Mesenchymal stem cell (in vitro differentiated cells and primary cell): ENCODE results near the gene FAM234B.
A peak's percentile ranks its signal among the peaks of the same experiment; 100 is the strongest.
"Not testable (repeated sequence)": the region's sequence is repeated elsewhere in the genome, so short reads cannot be mapped to it uniquely, and the experiment has no call there.

Experiments used
- DNase-seq: peaks from one replicate; pipeline ENCODE4 v3.0.0-alpha.2; 2013
- H2AFZ ChIP-seq: one replicate; pipeline ENCODE4 v1.6.1; 2013; ENCODE audit warnings: low read depth, mild to moderate bottlenecking, control low read depth, inconsistent platforms, low read length, moderate library complexity
- H2AK5ac ChIP-seq: 2 replicates; pipeline ENCODE4 v1.6.1; 2013; ENCODE audit warnings: low read length, moderate library complexity, mild to moderate bottlenecking, inconsistent platforms; ENCODE audit not compliant: severe bottlenecking
- H2BK120ac ChIP-seq: one replicate; pipeline ENCODE4 v1.6.1; 2013; ENCODE audit warnings: low read depth, mild to moderate bottlenecking, inconsistent platforms, low read length, moderate library complexity
- H2BK12ac ChIP-seq, 2 experiments: one replicate each; pipeline ENCODE4 v1.6.1; 2013; ENCODE audit warnings: inconsistent platforms in 2 of 2, low read length in 2 of 2, mild to moderate bottlenecking in 2 of 2, moderate library complexity in 2 of 2, control low read depth in 1 of 2
- H2BK15ac ChIP-seq: one replicate; pipeline ENCODE4 v1.6.1; 2013; ENCODE audit warnings: mild to moderate bottlenecking, low read depth, inconsistent platforms; ENCODE audit not compliant: poor library complexity, severe bottlenecking
- H2BK5ac ChIP-seq: 2 replicates; pipeline ENCODE4 v1.6.1; 2013; ENCODE audit warnings: low read depth, mild to moderate bottlenecking, low read length, control low read depth, inconsistent platforms; ENCODE audit not compliant: poor library complexity, severe bottlenecking
- H3K14ac ChIP-seq, 2 experiments: one replicate each; pipeline ENCODE4 v1.6.1; 2013; ENCODE audit warnings: inconsistent platforms in 2 of 2, low read length in 2 of 2, control low read depth in 1 of 2, mild to moderate bottlenecking in 1 of 2, moderate library complexity in 1 of 2
- H3K18ac ChIP-seq, 2 experiments: one replicate each; pipeline ENCODE4 v1.6.1; 2013; ENCODE audit warnings: inconsistent platforms in 2 of 2, low read length in 2 of 2, control low read depth in 1 of 2, low read depth in 1 of 2, mild to moderate bottlenecking in 1 of 2
- H3K23ac ChIP-seq, 2 experiments: one replicate each; pipeline ENCODE4 v1.6.1; 2013; ENCODE audit warnings: inconsistent platforms in 2 of 2, low read length in 2 of 2, mild to moderate bottlenecking in 2 of 2, moderate library complexity in 2 of 2, control low read depth in 1 of 2
- H3K27ac ChIP-seq: 2 replicates; pipeline ENCODE4 v1.5.1; 2013; ENCODE audit warnings: mild to moderate bottlenecking, moderate library complexity, low read length, control low read depth, inconsistent platforms; ENCODE audit not compliant: poor library complexity, severe bottlenecking
- H3K27me3 ChIP-seq, 2 experiments: 2 replicates each; pipeline versions ENCODE4 v1.6.1 to v1.7.0; 2013; ENCODE audit warnings: low read length in 2 of 2, mild to moderate bottlenecking in 2 of 2, moderate library complexity in 2 of 2, control low read depth in 1 of 2, inconsistent platforms in 1 of 2; ENCODE audit not compliant: control insufficient read depth in 1 of 2, insufficient read depth in 1 of 2
- H3K36me3 ChIP-seq, 2 experiments: 2 replicates each; pipeline versions ENCODE4 v1.6.1 to v1.7.0; 2013; ENCODE audit warnings: low read length in 2 of 2, control low read depth in 1 of 2, inconsistent platforms in 1 of 2, low read depth in 1 of 2, mild to moderate bottlenecking in 1 of 2; ENCODE audit not compliant: insufficient read depth in 2 of 2, control insufficient read depth in 1 of 2
- H3K4ac ChIP-seq, 2 experiments: one replicate each; pipeline ENCODE4 v1.6.1; 2013; ENCODE audit warnings: inconsistent platforms in 2 of 2, low read length in 2 of 2, mild to moderate bottlenecking in 2 of 2, moderate library complexity in 2 of 2, control low read depth in 1 of 2, low read depth in 1 of 2
- H3K4me1 ChIP-seq: 2 replicates; pipeline ENCODE4 v1.6.1; 2013; ENCODE audit warnings: low read depth, low read length, control low read depth; ENCODE audit not compliant: control insufficient read depth, insufficient read depth
- H3K4me2 ChIP-seq: 2 replicates; pipeline ENCODE4 v1.6.1; 2013; ENCODE audit warnings: low read length, mild to moderate bottlenecking, inconsistent platforms; ENCODE audit not compliant: poor library complexity, severe bottlenecking
- H3K4me3 ChIP-seq, 2 experiments: 2 replicates each; pipeline versions ENCODE4 v1.5.1 to v1.7.0; 2013; ENCODE audit warnings: low read length in 2 of 2, mild to moderate bottlenecking in 2 of 2, control low read depth in 1 of 2, low read depth in 1 of 2; ENCODE audit not compliant: insufficient read depth in 1 of 2
- H3K79me1 ChIP-seq: replicated peaks from 2 replicates; pipeline ENCODE4 v1.6.1; 2013; ENCODE audit warnings: mild to moderate bottlenecking, control low read depth, low read length, inconsistent platforms; ENCODE audit not compliant: poor library complexity, severe bottlenecking
- H3K9ac ChIP-seq: 2 replicates; pipeline ENCODE4 v1.7.0; 2013; ENCODE audit warnings: mild to moderate bottlenecking, low read length, moderate library complexity
- H3K9me3 ChIP-seq: 2 replicates; pipeline ENCODE4 v1.7.0; 2013; ENCODE audit warnings: mild to moderate bottlenecking, low read length; ENCODE audit not compliant: control insufficient read depth
- H4K8ac ChIP-seq: one replicate; pipeline ENCODE4 v1.6.1; 2013; ENCODE audit warnings: inconsistent platforms, mild to moderate bottlenecking, low read length, moderate library complexity
- H4K91ac ChIP-seq: one replicate; pipeline ENCODE4 v1.6.1; 2013; ENCODE audit warnings: mild to moderate bottlenecking, low read length, inconsistent platforms
- WGBS: methylation state at CpG from one replicate; pipeline ENCODE4 v1.1.7; 2013; ENCODE audit warnings: mixed read lengths; 5-methylcytosine and 5-hydroxymethylcytosine counted together

The FAM234B gene

GRCh38 chr12:13035335-13035734 is 8.8 kb upstream of the FAM234B start:
- not testable (repeated sequence) for H3K9ac ChIP-seq, H3K4me2 ChIP-seq, H3K4me3 ChIP-seq, H3K36me3 ChIP-seq, H3K4me1 ChIP-seq, H2AFZ ChIP-seq, H3K14ac ChIP-seq, H2BK120ac ChIP-seq, H4K91ac ChIP-seq, H2BK5ac ChIP-seq, DNase-seq, H3K9me3 ChIP-seq, H3K27me3 ChIP-seq, H3K23ac ChIP-seq, H2BK15ac ChIP-seq, H4K8ac ChIP-seq, H2AK5ac ChIP-seq, H3K79me1 ChIP-seq, H2BK12ac ChIP-seq, H3K18ac ChIP-seq, H3K27ac ChIP-seq, H3K4ac ChIP-seq
- 86% methylated on average over 4 of the region's 5 CpGs for WGBS

GRCh38 chr12:13036881-13037280 is 7.3 kb upstream of the FAM234B start:
- Histone ChIP-seq H3K27me3 (no peaks in the 10 kb centered on the region), H2AFZ (no peak overlapping the region), H3K23ac (no peak overlapping the region), H3K27ac (no peak overlapping the region), H3K36me3 (no peaks in the 10 kb centered on the region), H2BK120ac (no peak overlapping the region), H2BK5ac (no peak overlapping the region), H3K9me3 (no peaks in the 10 kb centered on the region), H4K8ac (no peak overlapping the region), H3K4me2 (no peak overlapping the region), H3K9ac (no peak overlapping the region), H2BK12ac (no peak overlapping the region), H3K4ac (no peak overlapping the region), H4K91ac (no peak overlapping the region), H3K4me1 (no peaks in the 10 kb centered on the region), H3K18ac (no peak overlapping the region), H2AK5ac (no peak overlapping the region), H3K79me1 (no peaks in the 10 kb centered on the region), H3K14ac (no peak overlapping the region), H3K4me3 (no peak overlapping the region), H2BK15ac (no peak overlapping the region)
- WGBS: 97% methylated on average over 3 of the region's 3 CpGs
- peak; percentile 12 for DNase-seq

GRCh38 chr12:13038491-13039161 is 5.6 kb upstream of the FAM234B start:
- WGBS: 93% methylated on average over 3 of the region's 4 CpGs
- Histone ChIP-seq H2AFZ (no peak overlapping the region), H2BK15ac (no peak overlapping the region), H3K79me1 (no peaks in the 10 kb centered on the region), H3K36me3 (no peaks in the 10 kb centered on the region), H3K9me3 (no peaks in the 10 kb centered on the region), H3K4me1 (no peaks in the 10 kb centered on the region), H3K9ac (peak overlapping the region; percentile 50), H3K23ac (no peak overlapping the region), H2BK5ac (no peak overlapping the region), H4K8ac (no peak overlapping the region), H3K4me2 (no peak overlapping the region), H3K18ac (no peak overlapping the region), H3K4ac (no peak overlapping the region), H3K27ac (no peak overlapping the region), H4K91ac (no peak overlapping the region), H3K14ac (no peak overlapping the region), H2AK5ac (no peak overlapping the region), H2BK120ac (no peak overlapping the region), H3K4me3 (no peak overlapping the region), H2BK12ac (no peak overlapping the region), H3K27me3 (no peaks in the 10 kb centered on the region)
- DNase-seq: no peak

- H3K23ac ChIP-seq: no peak overlapping the region
- no peak overlapping the region for H3K4ac ChIP-seq
- no peak overlapping the region for H2AFZ ChIP-seq
- H3K4me1 ChIP-seq: peaks cover 2% of the 10 kb centered on the region
- no peak for DNase-seq
- H2BK5ac ChIP-seq: no peak overlapping the region
- H2BK120ac ChIP-seq: no peak overlapping the region
- H2AK5ac ChIP-seq: no peak overlapping the region
- no peaks in the 10 kb centered on the region for H3K36me3 ChIP-seq
- 73% methylated on average over 5 of the region's 5 CpGs for WGBS
- no peak overlapping the region for H3K18ac ChIP-seq
- H3K27ac ChIP-seq: no peak overlapping the region
- no peak overlapping the region for H4K8ac ChIP-seq
- H3K4me3 ChIP-seq: no peak overlapping the region
- H4K91ac ChIP-seq: no peak overlapping the region
- no peak overlapping the region for H3K4me2 ChIP-seq
- H2BK12ac ChIP-seq: no peak overlapping the region
- no peak overlapping the region for H3K9ac ChIP-seq
- peaks cover 2% of the 10 kb centered on the region for H3K79me1 ChIP-seq
- H3K14ac ChIP-seq: no peak overlapping the region
- H3K27me3 ChIP-seq: no peaks in the 10 kb centered on the region
- H2BK15ac ChIP-seq: no peak overlapping the region
- H3K9me3 ChIP-seq: no peaks in the 10 kb centered on the region
These were observed 4.7 kb upstream of the FAM234B start for GRCh38 chr12:13039328-13039956.
